Epidermal melanocyte (primary cell): Measurements from ENCODE around the gene FCHO1.

Source experiments
- DNase-seq: peaks from one replicate; pipeline ENCODE4 v3.0.0; 2011; ENCODE audit warnings: low spot score; ENCODE audit not compliant: insufficient read length

FCHO1 gene

GRCh38 chr19:17733127-17733526 is 18.1 kb upstream of the FCHO1 start:
- no peak for DNase-seq

- DNase-seq, result no peak
Observed at GRCh38 chr19:17734146-17734545, 17.1 kb upstream of the FCHO1 start.

- DNase-seq, result no peak
Observed at GRCh38 chr19:17735410-17735809, 15.9 kb upstream of the FCHO1 start.

GRCh38 chr19:17737690-17738153 is 13.6 kb upstream of the FCHO1 start:
- DNase-seq, result no peak

- peak; percentile 4 for DNase-seq
Observed at GRCh38 chr19:17739121-17739875, 12.0 kb upstream of the FCHO1 start.

GRCh38 chr19:17741456-17741855 is 9.8 kb upstream of the FCHO1 start:
- no peak for DNase-seq

GRCh38 chr19:17743874-17744580 is 7.2 kb upstream of the FCHO1 start:
- DNase-seq, result peak; percentile 5

GRCh38 chr19:17747205-17748098 is 3.8 kb upstream of the FCHO1 start:
- DNase-seq, result peak; percentile 96

- DNase-seq, result peak; percentile 9
Observed at GRCh38 chr19:17748884-17749638, 2.2 kb upstream of the FCHO1 start.

- no peak for DNase-seq
Observed at GRCh38 chr19:17749912-17750317, 1.4 kb upstream of the FCHO1 start.

GRCh38 chr19:17751912-17752273 is 616 bp downstream of the FCHO1 start:
- no peak for DNase-seq

- no peak for DNase-seq
Observed at GRCh38 chr19:17752865-17753639, 1.8 kb downstream of the FCHO1 start.

GRCh38 chr19:17753976-17754375 is 2.7 kb downstream of the FCHO1 start:
- no peak for DNase-seq

GRCh38 chr19:17754634-17755442 is 3.6 kb downstream of the FCHO1 start:
- no peak for DNase-seq

- no peak for DNase-seq
Observed at GRCh38 chr19:17755443-17755890, 4.2 kb downstream of the FCHO1 start.

- DNase-seq, result no peak
Observed at GRCh38 chr19:17755977-17756670, 4.8 kb downstream of the FCHO1 start.

GRCh38 chr19:17757125-17757524 is 5.8 kb downstream of the FCHO1 start:
- DNase-seq, result no peak

- DNase-seq, result no peak
Observed at GRCh38 chr19:17758515-17758914, 7.2 kb downstream of the FCHO1 start.

- DNase-seq, result no peak
Observed at GRCh38 chr19:17761148-17761547, 9.9 kb downstream of the FCHO1 start.
